ENCODE results near the gene RBM19. TPM values are rescaled to one million over a fixed set of nuclear protein-coding genes. Genes with fewer than 3 reads are reported as not detected.

RBM19 gene
- total and polyA plus RNA-seq, 10 donors = 13.6 to 46.7 (median 34.5) TPM

DNA sequence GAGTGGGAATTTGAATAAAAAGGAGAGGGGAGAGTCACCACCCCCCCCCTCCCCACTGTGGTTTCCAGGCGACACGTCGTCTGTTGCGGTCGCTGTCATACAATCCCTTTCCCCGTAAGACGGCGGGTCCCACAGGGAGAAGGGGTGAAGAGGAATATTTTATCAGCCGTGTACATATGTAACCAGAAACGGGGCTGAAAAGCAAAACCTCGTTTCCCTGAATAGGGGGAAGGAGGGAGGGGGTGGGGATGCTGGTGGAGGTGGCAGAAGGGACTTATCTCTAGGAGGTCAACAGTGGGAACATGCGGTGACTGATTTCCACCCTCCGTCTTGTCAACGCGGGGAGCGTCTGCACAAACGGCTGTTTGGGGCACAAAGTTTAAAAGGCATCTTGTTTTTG is 171.4 kb downstream of the RBM19 start:
- Histone ChIP-seq H3K27me3 (replicated peaks in 1 of 7) (no peaks in the 10 kb centered on the region), H3K9me3 (peaks cover 0 to 12% (median 1%) of the 10 kb centered on the region in 8 donors), H3K36me3 (no peaks in the 10 kb centered on the region), H3K27ac (no peak overlapping the region), H3K4me1 (no peaks in the 10 kb centered on the region), H3K4me3 (no peak overlapping the region)
- TF ChIP-seq POLR2A (IDR thresholded peaks at IDR 0.05) = no peak
- TF ChIP-seq, protein P1, sequence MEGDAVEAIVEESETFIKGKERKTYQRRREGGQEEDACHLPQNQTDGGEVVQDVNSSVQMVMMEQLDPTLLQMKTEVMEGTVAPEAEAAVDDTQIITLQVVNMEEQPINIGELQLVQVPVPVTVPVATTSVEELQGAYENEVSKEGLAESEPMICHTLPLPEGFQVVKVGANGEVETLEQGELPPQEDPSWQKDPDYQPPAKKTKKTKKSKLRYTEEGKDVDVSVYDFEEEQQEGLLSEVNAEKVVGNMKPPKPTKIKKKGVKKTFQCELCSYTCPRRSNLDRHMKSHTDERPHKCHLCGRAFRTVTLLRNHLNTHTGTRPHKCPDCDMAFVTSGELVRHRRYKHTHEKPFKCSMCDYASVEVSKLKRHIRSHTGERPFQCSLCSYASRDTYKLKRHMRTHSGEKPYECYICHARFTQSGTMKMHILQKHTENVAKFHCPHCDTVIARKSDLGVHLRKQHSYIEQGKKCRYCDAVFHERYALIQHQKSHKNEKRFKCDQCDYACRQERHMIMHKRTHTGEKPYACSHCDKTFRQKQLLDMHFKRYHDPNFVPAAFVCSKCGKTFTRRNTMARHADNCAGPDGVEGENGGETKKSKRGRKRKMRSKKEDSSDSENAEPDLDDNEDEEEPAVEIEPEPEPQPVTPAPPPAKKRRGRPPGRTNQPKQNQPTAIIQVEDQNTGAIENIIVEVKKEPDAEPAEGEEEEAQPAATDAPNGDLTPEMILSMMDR (IDR thresholded peaks at IDR 0.05 in 8 of 11, conservative IDR thresholded peaks at IDR 0.05 in 3 of 11) = no peak
- no peak for TF ChIP-seq POLR2AphosphoS5 (IDR thresholded peaks at IDR 0.05)
- no peak for DNase-seq
- WGBS, 5 donors = 55 to 68% (median 58%) methylated on average over 17 of the region's 17 CpGs
- intact Hi-C loops (cut with DNase I; ENCODE audit: low total_unique reads) = no loop called here

DNA sequence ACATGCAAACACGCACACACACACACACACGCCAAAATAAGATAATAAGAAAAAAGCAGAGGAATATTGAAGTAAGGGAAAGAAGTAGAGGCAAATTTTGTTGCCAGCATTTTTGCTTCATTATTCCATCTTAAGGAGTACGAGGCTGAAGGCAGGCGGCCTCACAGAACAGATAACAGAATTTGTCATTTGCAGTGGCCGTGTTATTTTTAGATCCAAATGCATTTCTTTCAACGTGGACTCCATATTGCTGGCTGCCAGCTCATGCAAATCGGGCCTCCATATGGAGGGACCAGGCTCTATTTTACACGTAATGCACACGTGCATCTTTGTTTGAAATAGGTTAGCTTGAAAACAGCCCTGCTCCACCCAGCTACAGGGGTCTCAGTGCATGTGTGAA is 172.9 kb downstream of the RBM19 start:
- no peak for DNase-seq
- intact Hi-C loops (cut with DNase I; ENCODE audit: low total_unique reads) = no loop called here

DNA sequence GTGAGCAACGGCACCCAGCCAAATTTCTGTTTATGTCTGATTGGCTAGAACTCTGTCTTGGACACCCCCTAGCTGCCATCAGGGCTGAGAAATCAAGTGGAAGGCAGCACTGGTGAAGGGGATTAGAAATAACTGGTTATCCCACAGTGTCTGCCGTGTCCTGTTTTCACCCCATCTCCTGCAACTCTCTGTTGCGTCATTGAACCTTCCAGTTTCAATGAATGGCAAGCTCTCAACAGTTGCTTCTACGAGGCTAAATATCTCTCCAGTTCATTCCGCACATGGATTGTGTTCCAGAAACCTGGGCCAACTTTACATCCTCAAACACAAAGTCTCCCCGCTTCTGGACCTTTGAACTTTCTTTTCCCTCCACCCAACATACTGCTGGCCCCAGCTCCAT is 173.7 kb downstream of the RBM19 start:
- 79 to 89% (median 86%) methylated on average over 6 of the region's 6 CpGs for WGBS, 5 donors
- intact Hi-C loops (cut with DNase I; ENCODE audit: low total_unique reads) = no loop called here

More for the DNA sequence above, 172.9 kb downstream of the RBM19 start:
- Histone ChIP-seq H3K9me3 (peaks cover 0 to 27% (median 4%) of the 10 kb centered on the region in 8 donors), H3K4me3 (no peak overlapping the region), H3K27ac (no peak overlapping the region), H3K27me3 (replicated peaks in 1 of 7) (no peaks in the 10 kb centered on the region), H3K4me1 (no peaks in the 10 kb centered on the region), H3K36me3 (no peaks in the 10 kb centered on the region)
- TF ChIP-seq, protein P1 (IDR thresholded peaks at IDR 0.05 in 8 of 11, conservative IDR thresholded peaks at IDR 0.05 in 3 of 11) = no peak
- TF ChIP-seq POLR2A (IDR thresholded peaks at IDR 0.05) (no peak), POLR2AphosphoS5 (IDR thresholded peaks at IDR 0.05) (no peak)
- WGBS, 5 donors = 82 to 85% (median 83%) methylated on average over 9 of the region's 9 CpGs

DNA sequence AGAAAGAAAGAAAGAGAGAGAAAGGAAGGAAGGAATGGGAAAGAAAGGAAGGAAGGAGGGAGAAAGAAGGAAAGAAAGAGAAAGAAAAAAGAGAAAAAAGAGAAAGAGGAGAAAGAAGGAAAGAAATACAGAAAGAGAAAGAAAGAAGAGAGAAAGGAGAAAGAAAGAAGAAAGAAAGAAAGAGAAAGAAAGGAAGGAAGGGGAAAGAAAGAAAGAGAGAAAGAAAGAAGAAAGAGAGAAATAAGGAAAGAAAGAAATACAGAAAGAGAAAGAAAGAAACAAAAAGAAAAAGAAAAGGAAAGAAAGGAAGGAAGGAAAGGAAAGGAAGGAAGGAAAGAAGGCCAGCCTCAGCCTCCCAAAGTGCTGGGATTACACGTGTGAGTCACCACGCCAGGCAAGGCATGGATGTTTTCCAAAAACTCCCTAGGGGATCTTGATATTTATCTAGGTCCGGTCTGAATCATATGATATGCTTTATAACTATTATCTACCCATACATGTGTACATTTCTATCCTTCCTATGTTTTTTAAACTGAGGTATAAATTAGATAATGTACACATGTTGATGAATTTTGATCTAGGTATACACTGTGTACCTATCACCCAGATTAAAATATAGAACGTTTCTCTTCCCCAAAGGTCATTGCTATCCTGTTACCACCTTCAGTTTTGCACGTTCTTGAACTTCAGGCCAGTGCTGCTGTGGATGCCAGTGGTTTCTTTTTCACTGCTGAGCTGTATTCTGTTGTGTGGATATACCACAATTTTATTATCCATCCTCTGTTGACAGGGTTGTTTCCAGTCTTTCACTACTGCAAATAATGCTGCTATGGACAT is 177.9 kb downstream of the RBM19 start:
- no peak overlapping the region for H3K27ac ChIP-seq

More for the DNA sequence above, 173.7 kb downstream of the RBM19 start:
- Histone ChIP-seq H3K4me3 (no peak overlapping the region), H3K9me3 (peaks cover 0 to 27% (median 4%) of the 10 kb centered on the region in 8 donors), H3K27me3 (replicated peaks in 1 of 7) (no peaks in the 10 kb centered on the region), H3K4me1 (no peaks in the 10 kb centered on the region), H3K36me3 (no peaks in the 10 kb centered on the region), H3K27ac (no peak overlapping the region)
- DNase-seq = no peak
- TF ChIP-seq, protein P1 (IDR thresholded peaks at IDR 0.05 in 8 of 11, conservative IDR thresholded peaks at IDR 0.05 in 3 of 11) = no peak
- TF ChIP-seq POLR2A (IDR thresholded peaks at IDR 0.05) (no peak), POLR2AphosphoS5 (IDR thresholded peaks at IDR 0.05) (no peak)

More for the DNA sequence above, 177.9 kb downstream of the RBM19 start:
- WGBS, 5 donors = 70 to 78% (median 72%) methylated on average over 5 of the region's 5 CpGs
- TF ChIP-seq, protein P1 (IDR thresholded peaks at IDR 0.05 in 8 of 11, conservative IDR thresholded peaks at IDR 0.05 in 3 of 11) = no peak
- TF ChIP-seq POLR2AphosphoS5 (IDR thresholded peaks at IDR 0.05) = no peak
- TF ChIP-seq POLR2A (IDR thresholded peaks at IDR 0.05) = no peak
- Histone ChIP-seq H3K4me3 (no peak overlapping the region), H3K36me3 (no peaks in the 10 kb centered on the region), H3K27me3 (replicated peaks in 1 of 7) (peaks cover 0 to 38% (median 0%) of the 10 kb centered on the region in 7 donors), H3K4me1 (no peaks in the 10 kb centered on the region), H3K9me3 (peaks cover 0 to 27% (median 4%) of the 10 kb centered on the region in 8 donors)
- intact Hi-C loops (cut with DNase I; ENCODE audit: low total_unique reads) = no loop called here
- no peak for DNase-seq
